GM12891 (cell line): Measurements from ENCODE around the gene LRWD1.
A peak's percentile ranks its signal among the peaks of the same experiment; 100 is the strongest.
"Not testable (repeated sequence)": the region's sequence is repeated elsewhere in the genome, so short reads cannot be mapped to it uniquely, and the experiment has no call there.

Experiments used
- DNase-seq: peaks from one replicate; pipeline ENCODE4 v3.0.0; 2011; ENCODE audit warnings: low spot score; ENCODE audit not compliant: insufficient read length
- FAIRE-seq: peaks from 2 replicates; lab custom pipeline; 2011; peaks lifted over from hg19 to GRCh38; lab: Jason Lieb, UNC
- PAX5 ChIP-seq: IDR thresholded peaks from 2 replicates; pipeline ENCODE4 v1.6.1; 2011; ENCODE audit warnings: low read length, moderate library complexity, mild to moderate bottlenecking; ENCODE audit not compliant: insufficient read depth, severe bottlenecking
- POLR2A ChIP-seq: IDR thresholded peaks from 2 replicates; pipeline ENCODE4 v1.6.1; 2011; ENCODE audit warnings: low read depth, low read length, control low read depth
- POLR2AphosphoS5 ChIP-seq: IDR thresholded peaks from 2 replicates; pipeline ENCODE4 v1.6.1; 2011; ENCODE audit warnings: low read depth, low read length, control low read depth
- POU2F2 ChIP-seq: IDR thresholded peaks from 2 replicates; pipeline ENCODE4 v1.6.1; 2011; ENCODE audit warnings: low read depth, mild to moderate bottlenecking, control low read depth, low read length, moderate library complexity
- SPI1 ChIP-seq: IDR thresholded peaks from 2 replicates; pipeline ENCODE4 v1.6.1; 2011; ENCODE audit warnings: low read depth, low read length, control low read depth
- TAF1 ChIP-seq: IDR thresholded peaks from 2 replicates; pipeline ENCODE4 v1.6.1; 2011; ENCODE audit warnings: low read depth, low read length, control low read depth

Gene LRWD1

GRCh38 chr7:102466097-102466496, 1.3 kb downstream of the LRWD1 start:
- no peak for FAIRE-seq

GRCh38 chr7:102467581-102468477, 3.0 kb downstream of the LRWD1 start:
- TF ChIP-seq TAF1: no peak
- no peak for TF ChIP-seq POLR2A
- TF ChIP-seq POLR2AphosphoS5: no peak
- TF ChIP-seq POU2F2: no peak
- TF ChIP-seq PAX5: no peak
- no peak for FAIRE-seq
- no peak for DNase-seq

More at GRCh38 chr7:102466097-102466496, 1.3 kb downstream of the LRWD1 start:
- TF ChIP-seq PAX5 (no peak), TAF1 (no peak)
- DNase-seq: no peak

GRCh38 chr7:102468478-102469350, 3.9 kb downstream of the LRWD1 start:
- FAIRE-seq: no peak
- no peak for TF ChIP-seq POLR2AphosphoS5
- TF ChIP-seq PAX5: no peak
- no peak for TF ChIP-seq POU2F2
- no peak for TF ChIP-seq POLR2A
- TF ChIP-seq SPI1: no peak
- TF ChIP-seq TAF1: no peak
- no peak for DNase-seq

GRCh38 chr7:102469351-102469971, 4.7 kb downstream of the LRWD1 start:
- FAIRE-seq (no peak), DNase-seq (no peak)
- no peak for TF ChIP-seq TAF1
- TF ChIP-seq PAX5: no peak
- TF ChIP-seq POLR2A: no peak
- TF ChIP-seq SPI1: no peak
- no peak for TF ChIP-seq POLR2AphosphoS5

GRCh38 chr7:102469972-102470825, 5.4 kb downstream of the LRWD1 start:
- no peak for FAIRE-seq
- DNase-seq: no peak
- TF ChIP-seq POLR2A (no peak; the same call in 1 of the 2 replicates), PAX5 (no peak), POLR2AphosphoS5 (no peak)

GRCh38 chr7:102471791-102472125, 7.0 kb downstream of the LRWD1 start:
- FAIRE-seq (no peak), DNase-seq (no peak)
- TF ChIP-seq POU2F2 (peak; percentile 9; the same call in 1 of the 2 replicates), SPI1 (no peak)

- no peak for DNase-seq
- no peak for FAIRE-seq
- TF ChIP-seq POLR2AphosphoS5 (peak; percentile 16; the same call in 1 of the 2 replicates), TAF1 (no peak), POLR2A (0 out of 2 replicates have a peak, but pooled peaks have one; percentile 26), PAX5 (no peak), POU2F2 (0 out of 2 replicates have a peak, but pooled peaks have one; percentile 0), SPI1 (no peak)
Measured at GRCh38 chr7:102472126-102473041, 7.6 kb downstream of the LRWD1 start.

GRCh38 chr7:102473271-102473991, 8.6 kb downstream of the LRWD1 start:
- no peak for DNase-seq
- TF ChIP-seq POLR2A: no peak
- no peak for TF ChIP-seq POU2F2
- no peak for TF ChIP-seq SPI1
- no peak for TF ChIP-seq TAF1
- TF ChIP-seq POLR2AphosphoS5: no peak
- TF ChIP-seq PAX5: no peak
- no peak for FAIRE-seq

GRCh38 chr7:102474116-102474515, 9.3 kb downstream of the LRWD1 start:
- not testable (repeated sequence) for DNase-seq, FAIRE-seq

GRCh38 chr7:102474736-102475435, 10.1 kb downstream of the LRWD1 start:
- not testable (repeated sequence) for FAIRE-seq, DNase-seq

- FAIRE-seq, DNase-seq: not testable (repeated sequence)
Measured at GRCh38 chr7:102478314-102479208, 13.8 kb downstream of the LRWD1 start, which contains the start of gene POLR2J. TSS of gene POLR2J (minus strand) at chr7:102478922. CDS start at chr7:102478860, 62 bp downstream.
